ENCODE measurements around the gene SPG7. TPM values are rescaled to one million over a fixed set of nuclear protein-coding genes. Genes with fewer than 3 reads are reported as not detected.

The SPG7 gene
- total and polyA plus RNA-seq, 2 of the 4 experiments (the other 2 are of a cell fraction) = 94.6 to 96.8 TPM

DNA sequence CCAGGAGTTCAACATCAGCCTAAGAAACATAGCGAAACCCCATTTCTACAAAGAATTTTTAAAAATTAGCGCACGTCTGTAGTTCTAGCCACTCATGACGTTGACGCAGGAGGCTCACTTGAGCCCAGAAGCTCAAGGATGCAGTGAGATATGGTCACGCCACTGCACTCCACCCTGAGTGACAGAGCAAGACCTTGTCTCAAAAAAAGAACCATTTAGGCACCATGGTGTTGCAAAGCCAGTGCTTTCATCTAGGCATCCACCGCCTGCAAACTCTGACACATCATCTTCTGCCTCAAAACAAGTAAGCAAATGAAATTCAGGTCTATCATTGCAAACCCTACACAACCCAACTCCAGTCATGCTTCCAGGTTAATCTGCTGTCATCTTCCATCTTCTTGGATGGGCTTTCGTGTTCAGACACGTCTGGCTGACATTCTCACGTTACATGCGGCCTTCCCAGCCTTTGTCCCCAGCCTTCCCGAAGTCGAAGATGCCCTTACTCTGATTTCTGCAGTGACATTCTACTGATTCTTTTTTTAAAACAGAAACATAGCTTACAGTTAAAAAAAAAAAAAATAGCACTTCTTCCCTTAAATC lies 26.7 kb upstream of the SPG7 start:
- intact Hi-C loops (cut with micrococcal nuclease) = no loop called here
- no peak overlapping the region for H4K8ac ChIP-seq (ENCODE audit: low read depth in 2 of 2, low read length in 2 of 2)
- CTCF ChIA-PET = no interaction called here
- peaks cover 54% of the 10 kb centered on the region for H3K9me1 ChIP-seq (ENCODE audit: insufficient read depth, low read length)
- H2BK15ac ChIP-seq (ENCODE audit: low read depth, low read length) = no peak overlapping the region
- H2BK120ac ChIP-seq (ENCODE audit: low read depth, low read length) = no peak overlapping the region
- H3K9me3 ChIP-seq (ENCODE audit: control insufficient read depth, insufficient read depth, low read length) = no peaks in the 10 kb centered on the region
- ATAC-seq (ENCODE audit: low read depth) = no peak
- H2AK5ac ChIP-seq (ENCODE audit: low read depth, low read length) = no peak overlapping the region
- no peak overlapping the region for H4K91ac ChIP-seq (ENCODE audit: insufficient read depth, low read depth, low read length)
- dilution Hi-C loops (cut with HindIII; ENCODE audit: low sequenced_read_pairs, unreplicated experiment) = no loop called here
- H2BK20ac ChIP-seq (ENCODE audit: low read depth, low read length) = no peak overlapping the region
- H3K36me3 ChIP-seq (ENCODE audit: control insufficient read depth, insufficient read depth, low read length) = no peaks in the 10 kb centered on the region
- H3K23ac ChIP-seq (ENCODE audit: low read depth, low read length) = no peak overlapping the region
- no peak overlapping the region for H3K27ac ChIP-seq (ENCODE audit: insufficient read depth, low read length)
- H3K79me1 ChIP-seq (ENCODE audit: low read depth in 1 of 2, low read length in 2 of 2) = peaks cover 0 to 73% of the 10 kb centered on the region in 2 experiments; a peak in 2 of 4 replicates
- no peak overlapping the region for H3K4ac ChIP-seq (ENCODE audit: low read depth, low read length)
- H3K14ac ChIP-seq (replicated peaks; ENCODE audit: low read depth, low read length) = no peak overlapping the region
- no peak overlapping the region for H4K5ac ChIP-seq (ENCODE audit: low read depth, low read length)
- no peak for DNase-seq
- no peak overlapping the region for H3K9ac ChIP-seq (ENCODE audit: low read depth, low read length)
- no peak overlapping the region for H2AFZ ChIP-seq (replicated peaks; ENCODE audit: low read length, poor library complexity)
- no TSS peak for BruUV-seq (replicated peaks)
- 93% methylated on average over 10 of the region's 13 CpGs; no CpG with 5 or more reads in 1 of the 2 experiments for WGBS, 2 experiments (ENCODE audit: extremely low coverage in 2 of 2, insufficient read length in 1 of 2)
- in situ Hi-C loops (cut with MboI; ENCODE audit: low sequenced_read_pairs) = no loop called here
- TF ChIP-seq RFX5 (IDR thresholded peaks at IDR 0.05; ENCODE audit: low read depth, low read length) (no peak), RCOR1 (IDR thresholded peaks at IDR 0.05; ENCODE audit: insufficient replicate concordance, low read length) (no peak), MAZ (IDR thresholded peaks at IDR 0.05; ENCODE audit: borderline replicate concordance, low read depth, low read length) (no peak), MAFK (IDR thresholded peaks at IDR 0.05; ENCODE audit: low read depth, low read length) (no peak), BHLHE40 (IDR thresholded peaks at IDR 0.05; ENCODE audit: low read depth, low read length) (no peak), RAD21 (IDR thresholded peaks at IDR 0.05; ENCODE audit: low read length) (no peak), CHD1 (IDR thresholded peaks at IDR 0.05; ENCODE audit: low read depth, low read length) (no peak), USF2 (IDR thresholded peaks at IDR 0.05; ENCODE audit: low read depth, low read length) (no peak), CTCF (conservative IDR thresholded peaks at IDR 0.05; ENCODE audit: low read depth, low read length) (no peak), FOS (IDR thresholded peaks at IDR 0.05; ENCODE audit: low read depth, low read length) (no peak), SMC3 (IDR thresholded peaks at IDR 0.05; ENCODE audit: low read depth, low read length) (no peak), ELK1 (IDR thresholded peaks at IDR 0.05; ENCODE audit: borderline replicate concordance, low read depth, low read length) (no peak), POLR2A (IDR thresholded peaks at IDR 0.05; ENCODE audit: low read depth, low read length) (no peak), NFE2L2 (IDR thresholded peaks at IDR 0.05; ENCODE audit: low read depth, low read length) (no peak), MXI1 (IDR thresholded peaks at IDR 0.05; ENCODE audit: borderline replicate concordance, low read depth, low read length) (no peak), CEBPB (IDR thresholded peaks at IDR 0.05; ENCODE audit: low read depth, low read length) (no peak)
- H3K4me1 ChIP-seq (ENCODE audit: control insufficient read depth, insufficient read depth, low read length) = peaks cover 31% of the 10 kb centered on the region
- no peaks in the 10 kb centered on the region for H3K27me3 ChIP-seq (ENCODE audit: control insufficient read depth, insufficient read depth, low read length)
- no peak overlapping the region for H3K4me3 ChIP-seq (ENCODE audit: insufficient read depth, low read depth, low read length)
- H4K20me1 ChIP-seq (ENCODE audit: insufficient read depth, low read length) = peaks cover 99% of the 10 kb centered on the region
- H3K56ac ChIP-seq (ENCODE audit: extremely low read depth, insufficient read depth, low read length) = no peak overlapping the region
- POLR2A ChIA-PET (ENCODE audit: unreplicated experiment) = no interaction called here
- no peak overlapping the region for H3K4me2 ChIP-seq (ENCODE audit: low read depth, low read length)
- no peak overlapping the region for H3K18ac ChIP-seq (ENCODE audit: low read depth, low read length)
- H2AK9ac ChIP-seq (replicated peaks; ENCODE audit: low read depth, low read length, poor library complexity) = no peak overlapping the region
- no peak overlapping the region for H2BK5ac ChIP-seq (ENCODE audit: low read depth, low read length, poor library complexity, severe bottlenecking)

Data from IMR-90 (cell line).